SW 1271 (cell line): Measurements from ENCODE around the gene PARP8.
A peak's percentile ranks its signal among the peaks of the same experiment; 100 is the strongest.
"Not testable (repeated sequence)": the region's sequence is repeated elsewhere in the genome, so short reads cannot be mapped to it uniquely, and the experiment has no call there.

Source experiments
- DNase-seq, 2 experiments: peaks; one replicate each; lab custom pipeline; 2025; lab: John Stamatoyannopoulos, UW

PARP8 gene, protein sequence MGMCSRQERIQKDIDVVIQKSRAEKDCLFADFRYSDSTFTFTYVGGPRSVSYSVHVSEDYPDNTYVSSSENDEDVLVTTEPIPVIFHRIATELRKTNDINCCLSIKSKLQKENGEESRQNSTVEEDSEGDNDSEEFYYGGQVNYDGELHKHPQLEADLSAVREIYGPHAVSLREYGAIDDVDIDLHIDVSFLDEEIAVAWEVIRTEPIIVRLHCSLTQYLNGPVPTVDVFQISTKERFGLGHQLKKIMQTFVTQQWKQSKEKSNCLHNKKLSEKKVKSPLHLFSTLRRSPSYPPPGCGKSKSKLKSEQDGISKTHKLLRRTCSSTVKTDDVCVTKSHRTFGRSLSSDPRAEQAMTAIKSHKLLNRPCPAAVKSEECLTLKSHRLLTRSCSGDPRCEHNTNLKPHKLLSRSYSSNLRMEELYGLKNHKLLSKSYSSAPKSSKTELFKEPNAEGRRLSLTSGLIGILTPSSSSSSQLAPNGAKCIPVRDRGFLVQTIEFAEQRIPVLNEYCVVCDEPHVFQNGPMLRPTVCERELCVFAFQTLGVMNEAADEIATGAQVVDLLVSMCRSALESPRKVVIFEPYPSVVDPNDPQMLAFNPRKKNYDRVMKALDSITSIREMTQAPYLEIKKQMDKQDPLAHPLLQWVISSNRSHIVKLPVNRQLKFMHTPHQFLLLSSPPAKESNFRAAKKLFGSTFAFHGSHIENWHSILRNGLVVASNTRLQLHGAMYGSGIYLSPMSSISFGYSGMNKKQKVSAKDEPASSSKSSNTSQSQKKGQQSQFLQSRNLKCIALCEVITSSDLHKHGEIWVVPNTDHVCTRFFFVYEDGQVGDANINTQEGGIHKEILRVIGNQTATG

DNA sequence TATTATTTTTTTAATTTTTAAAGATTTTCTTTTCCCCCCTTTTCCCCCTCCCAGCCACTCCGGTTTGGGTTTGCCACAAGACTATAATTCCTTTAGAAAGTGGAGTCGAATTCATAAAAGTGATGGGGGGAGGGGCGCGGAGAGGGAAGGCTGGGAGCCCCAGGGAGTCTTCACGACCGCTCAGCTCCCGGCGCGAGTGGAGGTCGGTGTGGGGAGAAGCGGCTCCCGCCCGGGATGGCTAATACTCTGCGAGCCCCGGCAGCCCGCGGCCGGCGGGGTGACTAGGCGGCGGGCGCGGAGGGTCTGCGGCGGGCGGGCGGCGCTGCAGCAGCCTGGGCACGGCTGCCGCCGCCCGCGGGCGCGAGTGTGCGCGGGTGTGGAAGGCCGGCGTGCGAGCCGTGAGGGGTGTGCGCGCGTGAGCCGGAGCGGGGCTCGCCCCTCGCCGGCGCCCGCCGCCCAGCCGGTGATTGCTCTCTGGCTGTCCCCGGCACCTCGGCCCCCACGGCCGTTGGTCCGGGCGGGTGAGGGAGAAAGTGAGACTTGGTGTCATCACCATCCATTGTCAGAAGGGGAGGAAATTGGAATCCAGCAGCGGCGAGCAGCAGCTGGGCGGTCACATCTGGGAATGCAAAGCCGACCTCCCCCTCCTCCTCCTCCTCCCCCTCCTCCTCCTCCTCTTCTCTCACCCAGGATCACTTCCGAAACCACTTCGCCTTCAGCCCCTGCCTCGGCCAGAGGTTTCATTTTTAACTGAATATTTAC, at the start of gene PARP8:
Gene PARP8, plus strand, starts transcription at position 377 of the 762 bp plus-strand sequence. CDS start 459 bp downstream, outside the sequence.
- DNase-seq = peak in 1 of 2 experiments; percentile 60

DNA sequence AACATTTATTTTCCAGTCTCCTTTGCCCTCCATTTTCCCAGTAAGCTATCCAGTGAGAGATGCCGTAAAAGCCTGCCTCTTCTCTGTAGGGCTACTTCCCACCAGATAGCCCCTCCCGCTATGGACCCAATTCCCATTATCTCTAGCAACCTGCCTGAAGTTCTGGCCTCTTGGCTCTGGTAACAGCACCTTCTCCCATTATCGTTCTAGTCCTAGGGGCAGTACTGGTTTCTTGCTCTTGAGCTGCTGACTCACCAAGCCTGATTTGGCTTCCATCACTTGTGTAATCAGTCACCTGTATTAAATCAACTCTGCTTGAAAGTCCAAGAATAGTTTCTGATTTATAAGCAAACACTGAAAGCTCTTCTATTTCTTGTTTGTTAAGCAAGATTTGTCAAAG, 42.8 kb upstream of the PARP8 start:
- no peak for DNase-seq

DNA sequence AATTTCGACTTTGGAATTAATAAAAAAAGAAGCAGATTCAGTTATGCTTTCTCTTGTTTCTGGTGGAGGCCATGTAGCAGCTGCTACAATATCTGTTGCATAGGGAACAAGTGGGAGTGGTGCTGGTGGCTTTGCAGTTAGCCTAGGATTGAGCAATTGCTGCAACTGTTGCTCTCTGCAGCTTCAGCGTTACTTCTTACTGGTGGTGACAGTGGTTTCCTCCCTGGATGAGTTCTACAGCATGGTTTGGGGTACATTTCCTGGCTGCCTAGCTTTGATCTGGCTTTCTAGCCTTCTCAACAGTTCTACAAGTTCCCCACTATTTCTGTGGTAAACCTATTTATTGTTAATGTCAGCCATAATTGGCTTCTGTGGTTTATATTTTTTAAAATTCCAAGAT, 31.6 kb upstream of the PARP8 start:
- not testable (repeated sequence) for DNase-seq

DNA sequence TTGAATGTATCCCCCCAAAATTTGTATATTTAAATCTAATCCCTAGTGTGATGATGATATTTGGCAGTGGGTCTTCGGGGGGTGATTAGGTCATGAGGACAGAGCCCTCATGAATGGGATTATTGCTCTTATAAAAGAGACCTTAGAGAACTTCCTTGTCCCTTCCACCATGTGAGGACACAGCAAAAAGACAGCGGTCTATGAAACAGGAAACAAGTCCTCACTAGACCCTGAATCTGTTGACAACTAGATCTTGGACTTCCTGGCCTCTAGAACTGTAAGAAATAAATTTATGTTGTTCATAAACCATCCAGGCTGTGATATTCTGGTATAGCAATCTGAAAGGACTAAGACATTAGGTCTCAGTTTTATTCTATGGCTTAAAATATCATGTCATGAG, 28.9 kb upstream of the PARP8 start:
- DNase-seq = not testable (repeated sequence)

DNA sequence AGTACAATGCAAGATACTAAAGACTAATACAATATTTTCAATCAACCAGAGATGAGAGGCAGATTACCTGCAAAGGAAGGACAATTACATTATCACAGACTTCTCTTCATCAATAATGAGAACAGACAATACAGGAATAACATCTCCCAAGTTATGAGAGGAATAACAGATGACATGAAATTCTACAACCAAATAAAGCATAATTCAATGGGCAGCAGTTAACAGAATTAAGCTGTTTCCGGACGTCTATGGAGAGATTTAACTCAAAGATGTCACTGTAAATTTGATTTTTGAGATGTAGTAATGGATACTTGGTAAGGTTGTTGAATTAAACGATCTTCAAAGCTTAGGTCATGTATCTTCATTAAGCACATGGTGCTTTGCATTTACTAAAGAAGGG, 19.8 kb upstream of the PARP8 start:
- no peak for DNase-seq

DNA sequence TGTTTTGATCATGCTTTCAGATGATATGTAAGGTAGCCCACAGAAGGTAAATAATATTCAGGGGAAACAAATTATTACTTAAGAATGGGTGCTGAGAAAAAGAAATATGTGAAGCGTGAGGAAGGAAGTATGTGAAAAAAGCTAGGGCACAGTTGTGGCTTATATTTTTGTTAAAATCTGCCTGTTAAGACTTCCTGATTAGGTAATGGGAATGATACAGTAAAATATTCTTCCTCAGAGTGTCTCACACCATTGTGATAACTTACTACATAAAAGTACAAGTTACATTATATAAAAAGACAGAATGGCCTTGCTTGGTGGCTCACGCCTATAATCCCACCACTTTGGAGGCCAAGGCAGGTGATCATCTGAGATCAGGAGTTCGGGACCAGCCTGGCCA, 18.7 kb upstream of the PARP8 start:
- no peak for DNase-seq

DNA sequence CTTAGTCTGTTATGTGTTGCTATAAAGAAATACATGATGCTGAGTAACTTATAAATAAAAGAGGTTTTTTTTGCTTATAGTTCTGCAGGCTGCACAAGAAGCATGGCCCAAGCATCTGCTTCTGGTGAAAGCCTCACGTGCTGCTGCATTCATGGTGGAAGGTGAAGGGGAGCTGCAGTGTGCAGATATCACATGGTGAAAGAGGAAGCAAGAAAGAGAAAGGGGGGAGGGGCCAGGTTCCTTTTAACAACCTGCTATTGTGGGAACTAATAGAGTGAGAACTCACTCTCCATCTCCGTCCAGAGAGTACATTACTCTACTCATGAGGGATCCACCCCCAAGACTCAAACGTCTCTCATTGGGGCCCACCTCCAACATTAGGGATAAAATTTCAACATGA, 12.5 kb upstream of the PARP8 start:
- no peak for DNase-seq

DNA sequence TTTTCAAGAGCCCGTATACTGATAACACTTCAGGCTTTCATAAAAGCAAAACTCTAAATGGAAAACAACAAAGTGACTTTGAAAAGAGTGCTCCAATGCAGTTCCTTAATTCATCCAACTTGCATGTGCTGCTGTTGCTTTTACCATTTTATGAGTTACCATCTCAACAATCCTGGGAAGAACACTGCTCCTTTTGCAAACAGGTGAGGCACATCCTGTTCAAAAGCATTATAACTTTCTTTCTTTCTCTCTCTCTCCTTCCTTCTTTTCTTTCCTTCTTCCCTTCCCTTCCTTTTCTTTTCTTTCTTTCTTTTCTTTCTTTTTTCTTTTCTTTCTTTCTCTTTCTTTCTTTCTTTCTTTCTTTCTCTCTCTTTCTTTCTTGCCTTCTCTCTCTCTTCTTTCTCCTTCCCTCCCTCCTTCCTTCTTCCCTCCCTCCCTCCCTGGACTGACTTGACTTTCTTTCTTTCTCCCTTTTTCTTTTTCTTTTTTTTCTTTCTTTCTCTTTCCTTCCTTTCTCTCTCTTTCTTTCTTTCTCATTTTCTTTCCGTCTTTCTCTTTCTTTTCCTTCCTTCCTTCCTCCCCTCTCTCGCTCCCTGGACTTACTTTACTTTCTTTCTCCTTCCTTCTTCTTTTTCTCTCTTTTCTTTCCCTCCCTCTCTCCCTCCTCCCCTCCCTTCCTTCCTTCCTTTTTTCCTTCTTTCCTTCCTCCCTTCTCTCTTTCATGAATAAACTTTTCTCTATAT, 11.2 kb upstream of the PARP8 start:
- no peak for DNase-seq

DNA sequence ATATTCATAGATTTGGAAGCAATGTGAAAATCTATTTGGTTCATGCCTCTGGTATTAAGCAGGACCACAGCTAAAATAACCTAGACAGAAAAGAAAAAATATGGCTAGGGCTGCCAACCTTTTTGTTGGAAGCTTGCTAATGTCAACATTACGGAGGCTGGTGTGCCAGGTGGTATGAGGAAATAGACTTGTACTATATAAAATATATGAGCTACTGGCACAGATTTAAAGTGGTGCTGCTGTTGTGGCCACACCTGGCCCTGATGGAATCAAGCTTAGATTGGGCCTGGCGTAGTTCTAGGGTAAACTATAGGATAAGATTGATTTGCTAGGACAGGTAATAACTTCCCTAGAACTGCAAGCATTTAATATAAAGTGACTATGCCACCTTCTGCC, 10.6 kb upstream of the PARP8 start:
- no peak for DNase-seq

DNA sequence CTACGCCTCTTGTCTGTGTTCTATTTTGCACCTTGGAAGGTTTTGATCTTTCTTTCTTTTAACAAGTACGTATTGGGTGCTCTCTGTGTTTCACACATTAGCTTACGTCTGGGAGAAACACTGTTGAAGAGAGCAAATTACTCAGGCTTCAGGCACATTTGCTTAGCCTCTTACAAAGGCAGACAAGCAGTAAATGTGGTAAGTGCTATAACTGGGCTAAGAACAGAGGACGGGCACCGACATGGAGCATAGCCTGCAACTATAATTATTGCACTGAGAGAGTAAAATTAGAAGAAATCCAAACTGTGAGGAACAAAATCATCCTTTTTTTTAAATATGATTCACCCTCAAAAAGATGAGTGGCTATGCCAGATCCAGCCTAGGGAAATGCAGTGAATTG, 9.4 kb upstream of the PARP8 start:
- no peak for DNase-seq

DNA sequence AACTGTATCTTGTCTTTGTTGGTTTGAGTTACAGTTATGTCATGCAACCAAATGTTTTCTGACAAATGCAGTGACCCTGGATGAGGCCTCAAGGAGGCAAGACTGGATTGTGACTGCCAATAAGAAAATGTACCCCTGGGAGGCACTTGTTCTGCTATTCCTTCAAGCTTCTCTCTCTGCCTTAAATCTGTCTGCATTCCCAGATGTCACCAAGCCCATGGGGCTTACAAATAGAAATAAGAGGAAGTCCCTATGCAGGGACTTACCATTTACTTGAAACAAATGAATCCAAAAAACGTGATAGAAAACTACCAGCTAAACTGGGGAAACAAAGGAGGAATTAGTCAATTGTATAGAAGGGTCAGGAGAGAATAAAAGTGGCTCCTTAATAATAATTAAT, 8.2 kb upstream of the PARP8 start:
- DNase-seq = no peak

DNA sequence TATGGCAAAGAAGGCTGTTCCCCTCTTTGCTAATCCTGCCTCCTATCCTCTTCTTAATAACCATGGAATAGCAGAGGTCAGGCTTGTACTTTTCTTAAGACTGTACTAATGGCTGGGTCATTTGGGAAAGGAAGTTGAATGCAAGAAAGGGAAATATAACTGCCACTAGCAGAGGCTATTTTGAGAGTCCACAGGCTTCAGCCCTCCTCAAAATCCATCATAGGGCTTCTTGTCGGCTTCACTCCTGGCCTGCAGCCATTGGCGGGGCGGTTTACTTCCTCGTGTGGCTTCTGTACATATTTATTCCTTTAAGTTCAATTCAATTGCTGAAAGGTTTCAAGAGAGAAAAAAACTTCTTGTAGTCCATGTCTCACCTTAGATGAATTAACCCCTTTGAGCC, 2.8 kb upstream of the PARP8 start:
- no peak for DNase-seq

DNA sequence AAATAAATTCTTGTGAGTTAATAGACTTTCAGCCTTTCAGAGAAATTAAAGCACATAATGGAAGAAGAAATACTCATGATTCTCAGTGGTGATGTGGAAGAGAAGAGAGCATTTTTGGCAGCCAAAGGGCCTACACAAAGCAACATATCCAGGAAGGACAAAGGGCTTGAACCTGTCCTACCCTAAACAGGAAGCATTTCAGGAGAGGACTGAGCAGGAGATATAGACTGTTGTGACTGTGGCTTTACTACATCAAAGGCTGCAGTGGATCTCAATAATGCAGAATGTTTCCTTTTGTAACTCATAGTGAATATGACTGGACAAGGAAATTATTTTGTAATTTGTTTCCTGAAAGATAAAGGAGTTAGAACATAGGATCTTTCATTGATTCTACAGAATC, 1.3 kb upstream of the PARP8 start:
- DNase-seq = no peak

DNA sequence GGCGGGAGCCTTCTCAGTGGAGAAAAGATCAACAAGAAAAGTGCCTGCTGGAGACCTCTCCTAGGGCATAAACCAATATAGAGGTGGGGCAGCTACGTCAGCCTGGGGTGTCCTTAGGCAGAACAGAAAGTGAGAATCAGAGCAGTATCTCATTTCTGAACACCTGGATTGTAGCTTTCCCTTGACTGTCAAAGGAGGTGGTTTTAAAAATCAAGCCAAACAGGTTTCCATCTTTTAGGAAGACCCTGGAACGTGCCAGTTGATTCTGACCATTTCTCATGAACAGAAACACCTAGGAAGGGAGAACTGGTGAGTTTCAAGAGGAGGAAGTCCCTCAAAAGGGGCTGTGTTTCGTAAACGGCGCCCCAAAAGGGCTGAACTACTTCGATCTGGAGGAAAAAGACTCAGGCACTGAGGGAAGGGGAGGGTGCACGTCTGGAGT, 655 bp upstream of the PARP8 start:
- not testable (repeated sequence) for DNase-seq

DNA sequence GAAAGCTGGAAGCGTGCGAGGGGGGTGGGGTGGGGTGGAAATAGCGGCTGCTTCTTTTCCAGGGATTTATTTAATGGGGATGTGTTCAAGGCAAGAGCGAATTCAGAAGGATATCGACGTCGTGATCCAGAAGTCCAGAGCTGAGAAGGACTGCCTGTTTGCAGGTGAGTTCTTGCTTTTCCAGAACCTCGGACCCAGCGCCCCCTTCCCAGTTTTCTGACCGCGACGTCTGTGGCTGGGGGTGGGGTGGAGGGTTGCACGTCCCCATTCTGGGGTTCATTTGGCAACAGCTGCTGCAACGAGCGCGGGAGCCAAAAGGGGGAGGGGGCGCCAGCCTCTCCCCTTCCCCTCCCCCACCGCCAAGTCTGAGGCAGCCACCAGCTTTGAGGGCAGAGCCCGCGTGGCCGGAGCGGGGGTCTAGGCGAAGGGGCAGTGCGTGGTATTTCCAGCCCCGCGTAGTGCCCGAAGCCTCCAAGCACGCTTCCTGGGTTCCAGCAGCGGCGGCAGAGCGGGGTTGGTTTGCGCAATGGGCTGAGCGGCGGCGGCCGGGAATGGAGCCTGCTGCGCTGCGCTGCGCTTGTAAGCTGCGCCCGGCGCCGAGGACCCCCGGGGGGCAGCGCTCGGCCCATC, 701 bp downstream of the PARP8 start:
- DNase-seq = peak in 1 of 2 experiments; percentile 45

DNA sequence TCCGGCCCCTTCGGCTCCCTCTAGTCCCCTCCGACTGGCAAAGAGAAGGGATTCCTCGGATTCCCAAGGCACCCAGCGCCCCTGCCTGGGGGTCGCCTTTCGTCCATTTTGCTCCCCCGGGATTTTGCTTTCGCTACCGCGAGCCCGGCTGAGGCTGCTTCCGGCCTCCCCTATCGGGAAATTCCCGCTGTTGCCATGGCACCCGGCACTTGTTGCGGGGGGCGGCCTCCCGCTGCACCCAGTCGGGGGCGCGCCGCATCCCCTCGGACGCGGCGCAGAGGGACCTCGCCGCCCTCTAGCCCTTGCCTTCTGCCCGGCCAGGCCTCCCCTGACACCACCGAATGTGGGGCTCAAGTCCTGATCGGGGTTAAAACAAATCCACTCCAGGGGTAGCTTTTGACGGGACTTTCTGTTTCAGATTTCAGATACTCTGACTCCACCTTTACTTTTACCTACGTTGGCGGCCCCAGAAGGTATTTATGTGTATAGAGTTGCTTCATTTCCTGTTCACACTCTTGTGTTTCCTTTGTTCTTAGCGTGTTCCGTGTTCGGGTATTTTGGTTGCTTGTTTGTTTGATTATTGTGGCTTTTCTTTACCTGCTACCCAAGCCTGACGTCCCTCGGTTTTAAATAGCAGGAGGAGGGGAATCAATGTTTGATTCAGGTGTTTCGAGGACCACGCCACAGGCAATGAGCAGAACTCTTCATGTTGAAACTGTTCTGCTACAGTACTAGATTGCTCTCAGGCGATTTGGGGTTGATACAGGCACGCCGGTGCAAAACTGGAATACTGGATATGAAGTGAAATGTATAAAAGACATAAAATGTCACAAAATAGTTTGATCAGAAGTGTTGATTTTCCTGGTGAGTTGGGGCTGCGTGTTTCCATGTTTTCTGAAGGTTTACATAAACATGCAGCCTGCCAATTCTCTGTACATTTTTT, 1.5 kb downstream of the PARP8 start:
- peak; percentile 24 to 68 for DNase-seq

DNA sequence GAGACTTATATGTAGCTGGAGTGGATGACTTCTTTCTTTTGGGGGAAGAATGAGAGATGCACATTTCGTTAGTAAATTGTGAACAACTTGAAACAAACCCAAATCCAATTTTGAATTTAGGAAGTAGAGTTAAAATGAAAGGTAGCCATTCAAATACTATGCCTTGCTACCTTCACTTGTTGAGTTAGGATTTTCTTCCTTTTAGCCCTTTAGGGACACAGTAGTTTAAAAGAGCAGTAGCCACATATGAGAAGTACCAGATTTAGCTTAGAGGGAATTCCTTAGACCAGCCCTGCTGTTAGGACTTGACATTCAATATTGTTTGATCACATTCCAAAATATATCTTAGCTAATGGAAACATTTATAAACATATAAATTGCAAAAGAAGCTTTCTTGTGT, 2.2 kb downstream of the PARP8 start:
- not testable (repeated sequence) for DNase-seq

DNA sequence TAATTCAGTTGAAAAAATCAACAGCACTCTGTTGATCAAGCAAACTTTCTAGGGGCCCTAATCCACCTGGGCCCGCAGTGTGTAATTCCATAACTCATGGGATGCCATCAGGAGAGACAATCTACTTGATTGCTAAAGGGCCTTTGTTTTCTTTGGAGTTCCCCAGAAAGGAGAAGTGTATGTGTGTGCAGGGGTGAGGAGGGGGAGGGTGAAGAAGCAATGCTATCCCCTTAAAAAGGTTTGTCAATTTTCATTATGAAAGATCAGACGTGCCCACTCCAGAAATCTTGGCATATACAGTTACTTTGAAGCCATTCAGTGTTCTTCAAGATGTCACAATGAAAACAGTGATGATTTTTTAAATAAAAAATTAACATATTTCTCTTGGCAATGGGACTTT, 6.2 kb downstream of the PARP8 start:
- no peak for DNase-seq

DNA sequence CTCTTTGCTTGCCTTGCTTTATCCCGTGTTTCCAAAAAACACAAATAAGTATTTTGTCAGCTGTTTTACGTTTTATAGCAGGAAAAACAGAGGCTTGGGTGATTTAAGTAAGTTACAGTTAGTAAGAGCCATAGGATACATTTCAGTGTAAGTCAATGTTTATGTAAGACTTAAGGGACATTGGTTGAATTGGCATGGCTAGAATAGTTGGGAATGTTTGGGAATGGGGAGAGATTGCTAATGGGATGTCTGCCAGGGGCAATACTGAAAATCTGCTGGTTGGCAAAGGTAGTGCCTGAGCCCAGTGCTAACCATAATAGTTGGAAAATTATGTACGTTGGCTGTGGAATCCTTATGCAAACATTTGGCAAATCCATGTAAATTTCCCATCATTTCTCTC, 7.0 kb downstream of the PARP8 start:
- DNase-seq = not testable (repeated sequence)

DNA sequence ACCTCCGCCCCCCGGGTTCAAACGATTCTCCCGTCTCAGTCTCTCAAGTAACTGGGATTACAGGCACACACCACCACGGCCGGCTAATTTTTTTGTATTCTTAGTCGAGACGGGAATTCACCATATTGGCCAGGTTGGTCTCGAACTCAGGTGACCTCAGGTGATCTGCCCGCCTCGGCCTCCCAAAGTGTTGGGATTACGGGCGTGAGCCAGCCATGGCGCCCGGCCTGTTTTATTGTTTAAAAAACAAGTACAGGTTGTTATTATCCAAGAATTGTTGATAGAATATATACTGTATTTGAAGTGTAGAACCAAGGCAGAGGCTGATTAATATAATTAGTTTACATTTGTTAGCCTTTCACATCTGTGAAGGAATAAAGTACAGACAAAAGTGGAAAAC, 8.9 kb downstream of the PARP8 start:
- DNase-seq = no peak
